IMR-90 (cell line): ENCODE measurements around the gene MEIS2. TPM values are rescaled to one million over a fixed set of nuclear protein-coding genes. Genes with fewer than 3 reads are reported as not detected.

Experiments used
- ATAC-seq: fragments of 200-7000 bp; cut with Tn5 transposase; 2 replicates; pipeline ENCODE4 v1.9.1; 2020; ENCODE audit warnings: low read depth, mild to moderate bottlenecking, moderate library complexity
- BruUV-seq: library from RNA; stranded (reverse); fragments of 400-500 nt; replicated peaks from 2 replicates; lab custom pipeline; 2021; lab: Mats Ljungman, UMichigan
- CTCF ChIA-PET: fragments of 300-600 bp; formaldehyde crosslinking; extraction: SDS; loops from one replicate; lab custom pipeline; 2021; ENCODE audit warnings: antibody characterized with exemption; lab: Yijun Ruan, JAX
- POLR2A ChIA-PET: fragments of 300-600 bp; sonication (Branson Sonifier 250); formaldehyde crosslinking; loops from one replicate; lab custom pipeline; 2022; ENCODE audit warnings: antibody characterized with exemption; ENCODE audit not compliant: unreplicated experiment; lab: Charles Lee
- DNase-seq: peaks from one replicate; pipeline ENCODE4 v3.0.0; 2013
- H2AFZ ChIP-seq: replicated peaks from 2 replicates; pipeline ENCODE3; 2013; ENCODE audit warnings: low read length, mild to moderate bottlenecking; ENCODE audit not compliant: poor library complexity
- H2AK5ac ChIP-seq: 2 replicates; pipeline ENCODE4 v1.6.1; 2013; ENCODE audit warnings: low read depth, low read length, inconsistent platforms
- H2AK9ac ChIP-seq: replicated peaks from 2 replicates; pipeline ENCODE3; 2013; ENCODE audit warnings: mild to moderate bottlenecking, low read depth, low read length, moderate library complexity; ENCODE audit not compliant: poor library complexity
- H2BK120ac ChIP-seq: 2 replicates; pipeline ENCODE4 v1.6.1; 2013; ENCODE audit warnings: low read depth, low read length, inconsistent platforms
- H2BK15ac ChIP-seq: 3 replicates; pipeline ENCODE4 v1.6.1; 2013; ENCODE audit warnings: low read depth, low read length, inconsistent platforms
- H2BK20ac ChIP-seq: 2 replicates; pipeline ENCODE4 v1.6.1; 2013; ENCODE audit warnings: low read depth, mild to moderate bottlenecking, inconsistent platforms, low read length, moderate library complexity
- H2BK5ac ChIP-seq: 2 replicates; pipeline ENCODE4 v1.6.1; 2013; ENCODE audit warnings: mild to moderate bottlenecking, low read depth, low read length, inconsistent platforms; ENCODE audit not compliant: poor library complexity, severe bottlenecking
- H3K14ac ChIP-seq: replicated peaks from 2 replicates; pipeline ENCODE4 v1.6.1; 2013; ENCODE audit warnings: low read depth, low read length, inconsistent platforms
- H3K18ac ChIP-seq: 2 replicates; pipeline ENCODE4 v1.6.1; 2013; ENCODE audit warnings: low read depth, low read length, control low read depth
- H3K23ac ChIP-seq: 2 replicates; pipeline ENCODE4 v1.6.1; 2013; ENCODE audit warnings: low read depth, low read length, inconsistent platforms
- H3K27ac ChIP-seq: 2 replicates; pipeline ENCODE4 v1.5.1; 2013; ENCODE audit warnings: mild to moderate bottlenecking, control low read depth, low read length; ENCODE audit not compliant: insufficient read depth
- H3K27me3 ChIP-seq: 2 replicates; pipeline ENCODE4 v1.6.1; 2013; ENCODE audit warnings: low read length; ENCODE audit not compliant: control insufficient read depth, insufficient read depth
- H3K36me3 ChIP-seq: 2 replicates; pipeline ENCODE4 v1.6.1; 2013; ENCODE audit warnings: low read length, mixed read lengths; ENCODE audit not compliant: control insufficient read depth, insufficient read depth
- H3K4ac ChIP-seq: 2 replicates; pipeline ENCODE4 v1.6.1; 2013; ENCODE audit warnings: low read depth, low read length, inconsistent platforms
- H3K4me1 ChIP-seq: 2 replicates; pipeline ENCODE4 v1.6.1; 2013; ENCODE audit warnings: low read length, mixed read lengths; ENCODE audit not compliant: control insufficient read depth, insufficient read depth
- H3K4me2 ChIP-seq: 2 replicates; pipeline ENCODE4 v1.6.1; 2013; ENCODE audit warnings: low read depth, mild to moderate bottlenecking, control low read depth, low read length, moderate library complexity
- H3K4me3 ChIP-seq: 2 replicates; pipeline ENCODE4 v1.5.1; 2013; ENCODE audit warnings: low read depth, mild to moderate bottlenecking, control low read depth, low read length, moderate library complexity; ENCODE audit not compliant: insufficient read depth
- H3K56ac ChIP-seq: 2 replicates; pipeline ENCODE4 v1.6.1; 2013; ENCODE audit warnings: low read length, inconsistent platforms; ENCODE audit not compliant: insufficient read depth; ENCODE audit errors: extremely low read depth
- H3K79me1 ChIP-seq, 2 experiments: 2 replicates each; pipeline ENCODE4 v1.6.1; 2013; ENCODE audit warnings: low read length in 2 of 2, inconsistent platforms in 1 of 2, low read depth in 1 of 2
- H3K9ac ChIP-seq: 2 replicates; pipeline ENCODE4 v1.6.1; 2013; ENCODE audit warnings: low read depth, low read length, control low read depth
- H3K9me1 ChIP-seq: 2 replicates; pipeline ENCODE4 v1.6.1; 2013; ENCODE audit warnings: low read length, inconsistent platforms; ENCODE audit not compliant: insufficient read depth
- H3K9me3 ChIP-seq: 2 replicates; pipeline ENCODE4 v1.6.1; 2013; ENCODE audit warnings: low read length; ENCODE audit not compliant: control insufficient read depth, insufficient read depth
- H4K20me1 ChIP-seq: 2 replicates; pipeline ENCODE4 v1.6.1; 2013; ENCODE audit warnings: low read length, inconsistent platforms; ENCODE audit not compliant: insufficient read depth
- H4K5ac ChIP-seq: 2 replicates; pipeline ENCODE4 v1.6.1; 2013; ENCODE audit warnings: mild to moderate bottlenecking, low read depth, low read length, control low read depth
- H4K8ac ChIP-seq, 2 experiments: 2 replicates each; pipeline ENCODE4 v1.6.1; 2013; ENCODE audit warnings: low read depth in 2 of 2, low read length in 2 of 2, control low read depth in 1 of 2, inconsistent platforms in 1 of 2
- H4K91ac ChIP-seq: 2 replicates; pipeline ENCODE4 v1.6.1; 2013; ENCODE audit warnings: low read depth, low read length, inconsistent platforms; ENCODE audit not compliant: insufficient read depth
- BHLHE40 ChIP-seq: fragments of 150-350 bp; IDR thresholded peaks from 2 replicates; pipeline ENCODE4 v1.6.1; 2016; ENCODE audit warnings: mild to moderate bottlenecking, low read depth, low read length
- CHD1 ChIP-seq: IDR thresholded peaks from 2 replicates; pipeline ENCODE4 v1.6.1; 2012; ENCODE audit warnings: low read depth, low read length, improper control_type of control experiment
- FOS ChIP-seq: fragments of 150-350 bp; IDR thresholded peaks from 2 replicates; pipeline ENCODE4 v1.6.1; 2016; ENCODE audit warnings: low read depth, low read length
- MAFK ChIP-seq: IDR thresholded peaks from 2 replicates; pipeline ENCODE4 v1.6.1; 2012; ENCODE audit warnings: low read depth, low read length, improper control_type of control experiment
- MAZ ChIP-seq: IDR thresholded peaks from 2 replicates; pipeline ENCODE4 v1.6.1; 2012; ENCODE audit warnings: low read depth, mild to moderate bottlenecking, low read length, improper control_type of control experiment, moderate library complexity, borderline replicate concordance
- MXI1 ChIP-seq: IDR thresholded peaks from 2 replicates; pipeline ENCODE4 v1.6.1; 2012; ENCODE audit warnings: low read depth, mild to moderate bottlenecking, low read length, moderate library complexity, borderline replicate concordance
- NFE2L2 ChIP-seq: fragments of 150-350 bp; IDR thresholded peaks from 2 replicates; pipeline ENCODE4 v1.6.1; 2016; ENCODE audit warnings: low read depth, mild to moderate bottlenecking, low read length
- POLR2A ChIP-seq: IDR thresholded peaks from 2 replicates; pipeline ENCODE4 v1.6.1; 2012; ENCODE audit warnings: mild to moderate bottlenecking, low read depth, low read length
- RFX5 ChIP-seq: IDR thresholded peaks from 2 replicates; pipeline ENCODE4 v1.8.0; 2012; ENCODE audit warnings: low read depth, mild to moderate bottlenecking, low read length, moderate library complexity
- dilution Hi-C: fragments of 300-500 bp; cut with HindIII; formaldehyde crosslinking; loops from one replicate; pipeline ENCODE4 v1.14.3; 2018; ENCODE audit warnings: low sequenced_read_pairs; ENCODE audit not compliant: unreplicated experiment
- in situ Hi-C: fragments of 300-500 bp; cut with MboI; formaldehyde crosslinking; loops from 3 replicates; pipeline ENCODE4 v1.14.3; 2019; ENCODE audit warnings: low sequenced_read_pairs, inconsistent platforms, mixed read lengths
- intact Hi-C: fragments of 100-400 bp; cut with micrococcal nuclease; formaldehyde crosslinking; loops from 2 replicates; pipeline ENCODE4 v1.10.0; 2022
- polyA plus RNA-seq, 3 experiments: library from polyadenylated mRNA; depleted of rRNA; stranded (reverse); fragments of >200 nt; gene quantifications; 2 replicates each; pipeline ENCODE4 v1.2.3, GENCODE V29; 2012; ENCODE audit warnings: low replicate concordance in 1 of 3
- total RNA-seq: library from RNA; depleted of rRNA; stranded (reverse); fragments of >200 nt; gene quantifications from 2 replicates; pipeline ENCODE4 v1.2.3, GENCODE V29; 2012
- TF ChIP-seq, protein P1 (sequence below): conservative IDR thresholded peaks from 2 replicates; pipeline ENCODE4 v1.5.1; 2012; ENCODE audit warnings: mild to moderate bottlenecking, low read depth, low read length, improper control_type of control experiment
- TF ChIP-seq, protein P2 (sequence below): fragments of 150-350 bp; IDR thresholded peaks from 2 replicates; pipeline ENCODE4 v1.6.1; 2016; ENCODE audit warnings: low read depth, mild to moderate bottlenecking, low read length, moderate library complexity, borderline replicate concordance

Gene MEIS2
- total and polyA plus RNA-seq, 2 of the 4 experiments (the other 2 are of a cell fraction) = 70.1 to 71.3 TPM

DNA sequence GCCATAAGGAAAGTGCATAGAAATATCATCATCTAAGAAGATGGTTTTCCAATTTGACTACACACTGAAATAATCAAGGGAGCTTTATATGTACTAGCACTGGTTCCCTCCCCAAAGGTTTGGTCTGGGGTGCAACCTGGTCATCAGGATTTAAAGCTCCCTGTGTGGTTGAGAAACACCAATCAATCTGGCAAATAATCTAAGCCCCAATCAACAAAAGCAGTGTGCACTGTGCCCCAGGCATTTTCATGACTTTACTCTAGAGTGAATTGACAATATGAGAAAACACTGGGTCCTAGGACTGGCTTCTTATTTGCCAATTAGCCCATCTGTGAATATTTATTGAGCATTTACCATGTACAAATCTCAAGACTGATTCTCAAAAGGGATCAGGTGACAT is 255.1 kb downstream of the MEIS2 start:
- ATAC-seq (no peak), DNase-seq (no peak)
- H3K27me3 ChIP-seq = no peaks in the 10 kb centered on the region
- in situ Hi-C loops = no loop called here
- no peaks in the 10 kb centered on the region for H3K36me3 ChIP-seq
- H3K18ac ChIP-seq = no peak overlapping the region
- H2BK120ac ChIP-seq = peak overlapping the region; percentile 18; the same call in 1 of the 2 replicates
- H3K9ac ChIP-seq = no peak overlapping the region
- H3K4me2 ChIP-seq = no peak overlapping the region
- no peak overlapping the region for H4K8ac ChIP-seq
- no peak overlapping the region for H2BK5ac ChIP-seq
- H3K4ac ChIP-seq = no peak overlapping the region
- H3K14ac ChIP-seq = no peak overlapping the region
- H4K91ac ChIP-seq = no peak overlapping the region
- peaks cover 7% of the 10 kb centered on the region for H3K4me1 ChIP-seq
- intact Hi-C loops = no loop called here
- H2AK5ac ChIP-seq = no peak overlapping the region
- no peak overlapping the region for H2BK20ac ChIP-seq
- ChIA-PET CTCF (no interaction called here), POLR2A (no interaction called here)
- no peaks in the 10 kb centered on the region for H3K79me1 ChIP-seq
- H4K20me1 ChIP-seq = no peaks in the 10 kb centered on the region
- H3K23ac ChIP-seq = no peak overlapping the region
- TF ChIP-seq, protein P1, sequence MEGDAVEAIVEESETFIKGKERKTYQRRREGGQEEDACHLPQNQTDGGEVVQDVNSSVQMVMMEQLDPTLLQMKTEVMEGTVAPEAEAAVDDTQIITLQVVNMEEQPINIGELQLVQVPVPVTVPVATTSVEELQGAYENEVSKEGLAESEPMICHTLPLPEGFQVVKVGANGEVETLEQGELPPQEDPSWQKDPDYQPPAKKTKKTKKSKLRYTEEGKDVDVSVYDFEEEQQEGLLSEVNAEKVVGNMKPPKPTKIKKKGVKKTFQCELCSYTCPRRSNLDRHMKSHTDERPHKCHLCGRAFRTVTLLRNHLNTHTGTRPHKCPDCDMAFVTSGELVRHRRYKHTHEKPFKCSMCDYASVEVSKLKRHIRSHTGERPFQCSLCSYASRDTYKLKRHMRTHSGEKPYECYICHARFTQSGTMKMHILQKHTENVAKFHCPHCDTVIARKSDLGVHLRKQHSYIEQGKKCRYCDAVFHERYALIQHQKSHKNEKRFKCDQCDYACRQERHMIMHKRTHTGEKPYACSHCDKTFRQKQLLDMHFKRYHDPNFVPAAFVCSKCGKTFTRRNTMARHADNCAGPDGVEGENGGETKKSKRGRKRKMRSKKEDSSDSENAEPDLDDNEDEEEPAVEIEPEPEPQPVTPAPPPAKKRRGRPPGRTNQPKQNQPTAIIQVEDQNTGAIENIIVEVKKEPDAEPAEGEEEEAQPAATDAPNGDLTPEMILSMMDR = no peak
- no peak for TF ChIP-seq NFE2L2
- TF ChIP-seq, protein P2, sequence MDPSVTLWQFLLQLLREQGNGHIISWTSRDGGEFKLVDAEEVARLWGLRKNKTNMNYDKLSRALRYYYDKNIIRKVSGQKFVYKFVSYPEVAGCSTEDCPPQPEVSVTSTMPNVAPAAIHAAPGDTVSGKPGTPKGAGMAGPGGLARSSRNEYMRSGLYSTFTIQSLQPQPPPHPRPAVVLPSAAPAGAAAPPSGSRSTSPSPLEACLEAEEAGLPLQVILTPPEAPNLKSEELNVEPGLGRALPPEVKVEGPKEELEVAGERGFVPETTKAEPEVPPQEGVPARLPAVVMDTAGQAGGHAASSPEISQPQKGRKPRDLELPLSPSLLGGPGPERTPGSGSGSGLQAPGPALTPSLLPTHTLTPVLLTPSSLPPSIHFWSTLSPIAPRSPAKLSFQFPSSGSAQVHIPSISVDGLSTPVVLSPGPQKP = no peak
- TF ChIP-seq MXI1 = no peak
- no peak for TF ChIP-seq POLR2A
- no peak for TF ChIP-seq MAZ
- TF ChIP-seq MAFK = no peak
- TF ChIP-seq RFX5 = no peak
- TF ChIP-seq FOS = no peak
- TF ChIP-seq CHD1 = no peak
- no peak for TF ChIP-seq BHLHE40
- no peak overlapping the region for H2AFZ ChIP-seq
- H3K4me3 ChIP-seq = no peak overlapping the region
- dilution Hi-C loops = no loop called here
- H3K9me3 ChIP-seq = no peaks in the 10 kb centered on the region
- BruUV-seq = no TSS peak
- no peak overlapping the region for H2BK15ac ChIP-seq
- no peak overlapping the region for H2AK9ac ChIP-seq
- H3K56ac ChIP-seq = no peak overlapping the region
- no peaks in the 10 kb centered on the region for H3K9me1 ChIP-seq
- H3K27ac ChIP-seq = no peak overlapping the region
- H4K5ac ChIP-seq = no peak overlapping the region
